GM12875 (cell line): ENCODE measurements around the gene CCDC34.

Experiments used
- H3K4me3 ChIP-seq: one replicate; pipeline ENCODE4 v1.5.1; 2011; ENCODE audit warnings: low read depth, low read length, control low read depth
- TF ChIP-seq, protein P1 (sequence below): IDR thresholded peaks from 2 replicates; pipeline ENCODE4 v1.5.1; 2011; ENCODE audit warnings: low read depth, mild to moderate bottlenecking, control low read depth, inconsistent platforms, low read length, moderate library complexity, borderline replicate concordance; ENCODE audit not compliant: insufficient read depth

Gene CCDC34, protein sequence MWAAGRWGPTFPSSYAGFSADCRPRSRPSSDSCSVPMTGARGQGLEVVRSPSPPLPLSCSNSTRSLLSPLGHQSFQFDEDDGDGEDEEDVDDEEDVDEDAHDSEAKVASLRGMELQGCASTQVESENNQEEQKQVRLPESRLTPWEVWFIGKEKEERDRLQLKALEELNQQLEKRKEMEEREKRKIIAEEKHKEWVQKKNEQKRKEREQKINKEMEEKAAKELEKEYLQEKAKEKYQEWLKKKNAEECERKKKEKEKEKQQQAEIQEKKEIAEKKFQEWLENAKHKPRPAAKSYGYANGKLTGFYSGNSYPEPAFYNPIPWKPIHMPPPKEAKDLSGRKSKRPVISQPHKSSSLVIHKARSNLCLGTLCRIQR

DNA sequence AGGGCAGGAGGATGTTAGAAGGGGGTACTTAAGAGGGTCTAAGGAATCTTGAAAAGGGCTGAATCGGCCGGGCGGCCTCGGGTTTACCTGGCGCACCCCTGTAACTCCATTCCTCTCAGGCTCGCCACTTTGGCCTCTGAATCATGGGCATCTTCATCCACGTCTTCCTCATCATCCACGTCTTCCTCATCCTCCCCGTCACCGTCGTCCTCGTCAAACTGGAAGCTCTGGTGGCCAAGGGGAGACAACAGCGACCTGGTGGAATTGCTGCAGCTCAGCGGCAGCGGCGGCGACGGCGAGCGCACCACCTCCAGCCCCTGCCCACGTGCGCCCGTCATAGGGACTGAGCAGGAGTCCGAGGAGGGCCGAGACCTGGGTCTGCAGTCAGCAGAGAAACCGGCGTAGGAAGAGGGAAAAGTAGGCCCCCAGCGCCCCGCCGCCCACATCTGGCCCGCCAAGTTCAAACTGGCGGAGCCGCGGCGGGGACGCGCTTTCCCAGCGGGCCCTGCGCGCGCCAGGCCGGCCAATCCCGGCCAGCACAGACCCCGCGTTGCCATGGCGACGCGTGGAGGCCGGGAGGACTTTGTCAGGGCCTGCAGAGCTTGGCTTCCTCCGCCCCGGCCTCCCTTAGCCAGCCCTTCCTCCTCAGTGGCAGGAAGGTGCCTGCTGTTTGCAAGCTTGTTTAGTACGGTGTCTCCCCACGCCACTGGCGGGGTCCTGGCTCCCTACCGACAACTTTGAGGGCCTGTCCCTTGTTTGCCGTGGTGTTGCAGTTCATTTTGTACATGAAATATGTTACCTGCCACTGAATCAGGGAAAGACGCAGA lies at the start of gene CCDC34:
Gene CCDC34 (minus strand): TSS at position 467 of the 827 bp plus-strand sequence. CDS start 21 bp downstream, at position 446.
- H3K4me3 ChIP-seq: peak within 1 kb of the TSS; percentile 71
- TF ChIP-seq, protein P1, sequence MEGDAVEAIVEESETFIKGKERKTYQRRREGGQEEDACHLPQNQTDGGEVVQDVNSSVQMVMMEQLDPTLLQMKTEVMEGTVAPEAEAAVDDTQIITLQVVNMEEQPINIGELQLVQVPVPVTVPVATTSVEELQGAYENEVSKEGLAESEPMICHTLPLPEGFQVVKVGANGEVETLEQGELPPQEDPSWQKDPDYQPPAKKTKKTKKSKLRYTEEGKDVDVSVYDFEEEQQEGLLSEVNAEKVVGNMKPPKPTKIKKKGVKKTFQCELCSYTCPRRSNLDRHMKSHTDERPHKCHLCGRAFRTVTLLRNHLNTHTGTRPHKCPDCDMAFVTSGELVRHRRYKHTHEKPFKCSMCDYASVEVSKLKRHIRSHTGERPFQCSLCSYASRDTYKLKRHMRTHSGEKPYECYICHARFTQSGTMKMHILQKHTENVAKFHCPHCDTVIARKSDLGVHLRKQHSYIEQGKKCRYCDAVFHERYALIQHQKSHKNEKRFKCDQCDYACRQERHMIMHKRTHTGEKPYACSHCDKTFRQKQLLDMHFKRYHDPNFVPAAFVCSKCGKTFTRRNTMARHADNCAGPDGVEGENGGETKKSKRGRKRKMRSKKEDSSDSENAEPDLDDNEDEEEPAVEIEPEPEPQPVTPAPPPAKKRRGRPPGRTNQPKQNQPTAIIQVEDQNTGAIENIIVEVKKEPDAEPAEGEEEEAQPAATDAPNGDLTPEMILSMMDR: no peak

DNA sequence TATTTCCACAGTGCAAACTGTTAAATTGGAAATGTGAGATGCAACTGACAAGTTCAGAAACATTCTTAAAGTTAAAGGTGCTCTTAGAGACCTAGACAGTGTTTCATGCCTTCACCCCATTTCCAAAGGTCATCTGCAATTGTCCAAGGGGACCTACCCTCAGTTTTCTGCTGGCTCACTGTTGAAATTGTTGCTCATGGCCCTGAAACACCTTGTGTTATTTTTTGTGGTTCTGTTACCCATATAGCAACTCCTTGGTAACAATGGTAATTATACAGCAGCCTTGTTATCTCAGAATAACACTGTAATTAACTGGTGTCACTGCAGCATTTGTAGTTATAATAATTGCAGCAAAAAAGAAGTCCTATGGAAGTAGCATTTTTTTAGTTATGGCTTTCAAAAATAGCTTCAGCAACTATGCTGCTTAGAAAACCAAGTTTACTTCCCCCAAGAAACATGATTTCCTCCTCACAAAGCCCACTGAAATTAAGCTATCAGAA lies 49.2 kb upstream of the CCDC34 start:
- H3K4me3 ChIP-seq: no peak overlapping the region
- TF ChIP-seq, protein P1: no peak

DNA sequence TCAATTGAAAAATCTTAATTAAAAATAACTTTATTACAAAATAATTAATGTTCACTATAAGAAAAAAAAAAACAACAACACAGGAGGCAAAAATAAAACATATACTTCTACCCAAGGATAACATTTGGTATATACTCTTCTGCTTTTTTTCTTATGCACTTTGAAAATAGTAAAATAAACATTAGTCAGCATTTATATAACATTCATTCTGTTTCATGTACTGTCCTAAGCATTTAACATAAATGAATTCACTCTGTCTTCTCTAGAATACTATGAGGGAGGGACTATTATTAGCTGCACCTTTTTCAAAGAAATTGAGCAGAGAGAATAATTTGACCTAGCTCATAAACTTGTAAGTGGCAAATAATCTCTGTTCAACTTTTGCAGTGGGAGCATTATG lies 48.3 kb upstream of the CCDC34 start:
- H3K4me3 ChIP-seq: no peak overlapping the region
- TF ChIP-seq, protein P1: no peak

DNA sequence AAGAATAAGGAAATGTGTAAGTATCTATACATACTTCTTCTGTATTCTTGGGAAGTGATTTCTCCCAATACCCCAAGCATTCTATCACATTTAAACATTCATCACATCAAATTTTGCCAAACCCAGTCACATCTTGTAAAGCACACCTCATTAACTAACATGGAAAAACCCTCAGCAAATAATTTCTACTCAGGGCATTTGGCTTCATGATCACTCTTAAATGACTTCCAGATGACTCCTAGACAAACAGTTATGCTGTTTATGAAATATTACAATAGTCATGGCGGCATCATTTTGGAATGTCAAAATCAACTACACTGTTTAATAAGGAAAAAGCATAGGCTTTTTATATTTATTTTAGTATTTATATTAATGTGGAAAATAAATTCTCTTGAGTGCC lies 47.3 kb upstream of the CCDC34 start:
- H3K4me3 ChIP-seq: no peak overlapping the region
- TF ChIP-seq, protein P1: no peak

DNA sequence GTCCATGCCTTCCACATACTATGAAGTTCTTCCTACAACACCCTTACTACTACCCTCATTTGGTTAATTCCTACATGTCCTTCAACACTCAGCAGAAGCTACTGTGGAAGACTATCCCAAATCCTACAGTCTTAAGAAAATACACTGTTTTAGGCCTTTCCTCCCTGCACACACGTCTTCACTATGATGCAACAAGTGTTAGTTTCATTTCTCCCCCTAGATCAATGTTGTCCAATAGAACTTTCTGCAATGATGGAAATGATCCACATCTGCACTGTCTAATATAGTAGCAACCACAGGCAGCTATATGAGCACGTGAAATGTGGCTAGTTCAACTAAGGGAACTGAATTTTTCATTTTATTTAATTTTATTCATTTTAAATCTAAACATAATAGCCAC lies 46.7 kb upstream of the CCDC34 start:
- TF ChIP-seq, protein P1: no peak
- no peak overlapping the region for H3K4me3 ChIP-seq

DNA sequence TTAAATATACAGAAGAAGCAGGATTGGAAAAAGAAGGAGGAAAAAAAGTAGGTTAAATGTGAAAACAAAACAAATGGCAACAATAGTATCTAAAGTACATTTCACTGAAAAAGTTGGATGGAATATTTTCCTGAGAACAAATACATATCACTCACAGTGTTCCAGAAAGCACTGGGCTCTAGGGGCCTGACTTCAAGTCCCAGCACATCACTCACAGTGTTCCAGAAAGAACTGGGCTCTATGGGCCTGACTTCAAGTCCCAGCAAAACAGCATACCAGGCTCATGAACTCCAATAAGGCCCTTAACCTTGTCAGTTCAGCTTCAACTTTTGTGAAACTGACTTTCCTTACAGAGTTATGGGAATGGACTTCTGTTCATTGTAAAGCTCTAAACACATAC lies 46.0 kb upstream of the CCDC34 start:
- TF ChIP-seq, protein P1: no peak
- H3K4me3 ChIP-seq: no peak overlapping the region
